ENCODE measurements around the gene ITPK1.
A peak's percentile ranks its signal among the peaks of the same experiment; 100 is the strongest.

ITPK1 gene

GRCh38 chr14:92988786-92989755 is 126.7 kb downstream of the ITPK1 start:
- Histone ChIP-seq H3K23ac (ENCODE audit: low read length in 2 of 2) (no peak overlapping the region), H3K27ac (ENCODE audit: low read length, poor library complexity, severe bottlenecking) (no peak overlapping the region), H3K9ac (ENCODE audit: low read length) (no peak overlapping the region), H3K4me3 (ENCODE audit: insufficient read depth in 1 of 2, low read depth in 1 of 2, low read length in 2 of 2) (no peak overlapping the region), H3K9me3 (ENCODE audit: control insufficient read depth, low read length) (peaks cover 8% of the 10 kb centered on the region), H2BK120ac (ENCODE audit: low read depth, low read length) (no peak overlapping the region), H2AK5ac (ENCODE audit: low read length, severe bottlenecking) (no peak overlapping the region), H3K18ac (ENCODE audit: low read depth in 1 of 2, low read length in 2 of 2) (no peak overlapping the region), H2BK15ac (ENCODE audit: low read depth, poor library complexity, severe bottlenecking) (no peak overlapping the region), H4K8ac (ENCODE audit: low read length) (no peak overlapping the region), H2AFZ (ENCODE audit: low read depth, low read length) (no peak overlapping the region), H3K4ac (ENCODE audit: low read depth in 1 of 2, low read length in 2 of 2) (no peak overlapping the region), H3K27me3 (ENCODE audit: control insufficient read depth in 1 of 2, insufficient read depth in 1 of 2, low read length in 2 of 2) (no peaks in the 10 kb centered on the region), H2BK12ac (ENCODE audit: low read length in 2 of 2) (no peak overlapping the region), H2BK5ac (ENCODE audit: low read depth, low read length, poor library complexity, severe bottlenecking) (no peak overlapping the region), H3K14ac (ENCODE audit: low read length in 2 of 2) (no peak overlapping the region), H3K4me1 (ENCODE audit: control insufficient read depth, insufficient read depth, low read depth, low read length) (peaks cover 8% of the 10 kb centered on the region), H4K91ac (ENCODE audit: low read length) (no peak overlapping the region), H3K4me2 (ENCODE audit: low read length, poor library complexity, severe bottlenecking) (no peak overlapping the region), H3K36me3 (ENCODE audit: control insufficient read depth in 1 of 2, insufficient read depth in 2 of 2, low read depth in 1 of 2, low read length in 2 of 2) (peaks cover 8 to 21% of the 10 kb centered on the region in 2 experiments), H3K79me1 (replicated peaks; ENCODE audit: low read length, poor library complexity, severe bottlenecking) (no peaks in the 10 kb centered on the region)
- 95% methylated on average over 13 of the region's 14 CpGs for WGBS
- no peak for DNase-seq

- H3K4me2 ChIP-seq (ENCODE audit: low read length, poor library complexity, severe bottlenecking): no peak overlapping the region
- H3K4ac ChIP-seq (ENCODE audit: low read depth in 1 of 2, low read length in 2 of 2): no peak overlapping the region
- peaks cover 8% of the 10 kb centered on the region for H3K9me3 ChIP-seq (ENCODE audit: control insufficient read depth, low read length)
- WGBS: 92% methylated on average over 25 of the region's 25 CpGs
- DNase-seq: no peak
- H3K9ac ChIP-seq (ENCODE audit: low read length): no peak overlapping the region
- H2BK5ac ChIP-seq (ENCODE audit: low read depth, low read length, poor library complexity, severe bottlenecking): no peak overlapping the region
- H3K27ac ChIP-seq (ENCODE audit: low read length, poor library complexity, severe bottlenecking): no peak overlapping the region
- no peak overlapping the region for H2BK15ac ChIP-seq (ENCODE audit: low read depth, poor library complexity, severe bottlenecking)
- H3K4me1 ChIP-seq (ENCODE audit: control insufficient read depth, insufficient read depth, low read depth, low read length): peaks cover 10% of the 10 kb centered on the region
- H2BK12ac ChIP-seq (ENCODE audit: low read length in 2 of 2): no peak overlapping the region
- no peak overlapping the region for H3K18ac ChIP-seq (ENCODE audit: low read depth in 1 of 2, low read length in 2 of 2)
- no peaks in the 10 kb centered on the region for H3K79me1 ChIP-seq (replicated peaks; ENCODE audit: low read length, poor library complexity, severe bottlenecking)
- H2BK120ac ChIP-seq (ENCODE audit: low read depth, low read length): no peak overlapping the region
- H4K8ac ChIP-seq (ENCODE audit: low read length): no peak overlapping the region
- H3K27me3 ChIP-seq (ENCODE audit: control insufficient read depth in 1 of 2, insufficient read depth in 1 of 2, low read length in 2 of 2): no peaks in the 10 kb centered on the region
- H3K36me3 ChIP-seq (ENCODE audit: control insufficient read depth in 1 of 2, insufficient read depth in 2 of 2, low read depth in 1 of 2, low read length in 2 of 2): peaks cover 4 to 11% of the 10 kb centered on the region in 2 experiments
- no peak overlapping the region for H2AFZ ChIP-seq (ENCODE audit: low read depth, low read length)
- no peak overlapping the region for H3K23ac ChIP-seq (ENCODE audit: low read length in 2 of 2)
- H3K4me3 ChIP-seq (ENCODE audit: insufficient read depth in 1 of 2, low read depth in 1 of 2, low read length in 2 of 2): no peak overlapping the region
- no peak overlapping the region for H4K91ac ChIP-seq (ENCODE audit: low read length)
- H2AK5ac ChIP-seq (ENCODE audit: low read length, severe bottlenecking): no peak overlapping the region
- H3K14ac ChIP-seq (ENCODE audit: low read length in 2 of 2): no peak overlapping the region
Observed at GRCh38 chr14:92987713-92988510, 127.8 kb downstream of the ITPK1 start.

GRCh38 chr14:92987148-92987570 is 128.6 kb downstream of the ITPK1 start:
- WGBS: 89% methylated on average over 5 of the region's 5 CpGs

More at GRCh38 chr14:92987148-92987570, 128.6 kb downstream of the ITPK1 start:
- H3K4ac ChIP-seq (ENCODE audit: low read depth in 1 of 2, low read length in 2 of 2): no peak overlapping the region
- no peak overlapping the region for H3K4me3 ChIP-seq (ENCODE audit: insufficient read depth in 1 of 2, low read depth in 1 of 2, low read length in 2 of 2)
- peaks cover under 1% of the 10 kb centered on the region for H3K79me1 ChIP-seq (replicated peaks; ENCODE audit: low read length, poor library complexity, severe bottlenecking)
- H2BK120ac ChIP-seq (ENCODE audit: low read depth, low read length): no peak overlapping the region
- no peaks in the 10 kb centered on the region for H3K27me3 ChIP-seq (ENCODE audit: control insufficient read depth in 1 of 2, insufficient read depth in 1 of 2, low read length in 2 of 2)
- no peak overlapping the region for H2BK5ac ChIP-seq (ENCODE audit: low read depth, low read length, poor library complexity, severe bottlenecking)
- no peak overlapping the region for H2AFZ ChIP-seq (ENCODE audit: low read depth, low read length)
- H4K8ac ChIP-seq (ENCODE audit: low read length): no peak overlapping the region
- peaks cover 8% of the 10 kb centered on the region for H3K9me3 ChIP-seq (ENCODE audit: control insufficient read depth, low read length)
- H4K91ac ChIP-seq (ENCODE audit: low read length): no peak overlapping the region
- H3K4me1 ChIP-seq (ENCODE audit: control insufficient read depth, insufficient read depth, low read depth, low read length): peaks cover 10% of the 10 kb centered on the region
- no peak overlapping the region for H3K27ac ChIP-seq (ENCODE audit: low read length, poor library complexity, severe bottlenecking)
- H2BK15ac ChIP-seq (ENCODE audit: low read depth, poor library complexity, severe bottlenecking): no peak overlapping the region
- peaks cover 0 to 7% of the 10 kb centered on the region in 2 experiments for H3K36me3 ChIP-seq (ENCODE audit: control insufficient read depth in 1 of 2, insufficient read depth in 2 of 2, low read depth in 1 of 2, low read length in 2 of 2)
- no peak overlapping the region for H3K4me2 ChIP-seq (ENCODE audit: low read length, poor library complexity, severe bottlenecking)
- H3K9ac ChIP-seq (ENCODE audit: low read length): no peak overlapping the region
- DNase-seq: no peak
- H3K18ac ChIP-seq (ENCODE audit: low read depth in 1 of 2, low read length in 2 of 2): no peak overlapping the region
- H2BK12ac ChIP-seq (ENCODE audit: low read length in 2 of 2): no peak overlapping the region
- H3K23ac ChIP-seq (ENCODE audit: low read length in 2 of 2): no peak overlapping the region
- H2AK5ac ChIP-seq (ENCODE audit: low read length, severe bottlenecking): no peak overlapping the region
- peak overlapping the region in 1 of 2 experiments; percentile 0 for H3K14ac ChIP-seq (ENCODE audit: low read length in 2 of 2)

Data from mesenchymal stem cell (in vitro differentiated cells and primary cell).